DND-41 (cell line): ENCODE measurements around the gene S100A16.
"Not testable (repeated sequence)": the region's sequence is repeated elsewhere in the genome, so short reads cannot be mapped to it uniquely, and the experiment has no call there.

Experiments
- CTCF ChIP-seq: IDR thresholded peaks from 2 replicates; pipeline ENCODE4 v1.5.1; 2012; ENCODE audit warnings: borderline replicate concordance, low read length, moderate library complexity, mild to moderate bottlenecking; ENCODE audit not compliant: poor library complexity, severe bottlenecking; ENCODE audit errors: extremely low read depth
- EZH2 ChIP-seq: IDR thresholded peaks from 3 replicates; pipeline ENCODE4 v1.6.1; 2012; ENCODE audit warnings: borderline replicate concordance, low read depth, mild to moderate bottlenecking, moderate library complexity, low read length, inconsistent platforms; ENCODE audit not compliant: severe bottlenecking

- TF ChIP-seq CTCF, EZH2: not testable (repeated sequence)
These were observed 30.1 kb downstream of the S100A16 start for GRCh38 chr1:153582836-153583235.
